Measurements from ENCODE around the gene HELB.

DNA sequence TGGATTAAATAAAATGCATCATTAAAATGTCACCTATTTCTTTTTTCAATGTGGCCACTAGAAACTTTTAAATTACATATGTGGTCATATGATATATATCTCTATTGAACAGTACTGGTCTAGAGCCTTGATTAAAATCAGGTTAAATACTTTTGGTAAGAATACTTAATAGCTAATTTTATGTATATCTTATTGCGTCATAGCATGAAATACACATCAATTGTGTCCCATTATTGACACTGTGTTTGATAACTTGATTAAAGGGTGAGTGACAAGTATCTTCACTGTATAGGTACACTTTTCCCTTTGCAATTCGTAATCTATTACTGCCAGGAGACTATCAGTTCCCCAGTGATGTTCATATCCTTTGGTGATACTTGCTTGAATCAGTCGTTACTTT, 4.4 kb upstream of the HELB start:
- TF ChIP-seq CTCF (IDR thresholded peaks at IDR 0.05) (no peak), POLR2AphosphoS5 (IDR thresholded peaks at IDR 0.05) (no peak), POLR2A (IDR thresholded peaks at IDR 0.05; ENCODE audit: low read depth) (no peak), EP300 (IDR thresholded peaks at IDR 0.05) (no peak)

Data from esophagus muscularis mucosa (tissue), 4 donors.